ENCODE data around the gene COX14.

COX14 gene

DNA sequence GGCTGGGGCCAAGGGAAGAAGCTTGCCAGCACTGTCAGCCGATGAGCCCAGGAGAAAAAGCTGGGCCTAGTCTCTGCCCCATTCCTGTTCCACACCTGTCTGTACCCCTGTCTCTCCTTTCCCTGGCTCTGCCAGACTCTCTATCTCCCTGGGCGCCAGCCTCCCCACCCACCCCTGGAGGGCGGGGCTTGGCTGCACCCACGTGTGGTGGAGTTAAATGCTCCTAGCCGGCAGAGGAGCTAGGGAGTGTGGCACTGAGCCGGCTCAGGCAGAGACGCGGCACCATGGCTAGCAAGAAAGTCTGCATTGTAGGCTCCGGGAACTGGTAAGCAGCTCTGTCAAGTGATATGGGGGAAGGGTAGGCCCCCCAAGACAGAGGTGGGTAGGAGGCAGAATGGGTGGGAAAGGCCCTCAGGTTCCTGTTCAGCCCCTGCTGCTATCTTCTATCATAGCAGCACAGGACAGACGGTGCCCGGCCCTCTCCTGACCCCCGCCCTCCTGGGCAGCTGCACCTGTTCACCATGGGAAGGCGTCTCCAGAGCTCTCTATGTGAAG is 8.2 kb upstream of the COX14 start, which contains the start of gene GPD1 (continued):
- no peak for TF ChIP-seq ZNF133 (tag by site-specific recombination; IDR thresholded peaks at IDR 0.05)
- TF ChIP-seq, protein P1, sequence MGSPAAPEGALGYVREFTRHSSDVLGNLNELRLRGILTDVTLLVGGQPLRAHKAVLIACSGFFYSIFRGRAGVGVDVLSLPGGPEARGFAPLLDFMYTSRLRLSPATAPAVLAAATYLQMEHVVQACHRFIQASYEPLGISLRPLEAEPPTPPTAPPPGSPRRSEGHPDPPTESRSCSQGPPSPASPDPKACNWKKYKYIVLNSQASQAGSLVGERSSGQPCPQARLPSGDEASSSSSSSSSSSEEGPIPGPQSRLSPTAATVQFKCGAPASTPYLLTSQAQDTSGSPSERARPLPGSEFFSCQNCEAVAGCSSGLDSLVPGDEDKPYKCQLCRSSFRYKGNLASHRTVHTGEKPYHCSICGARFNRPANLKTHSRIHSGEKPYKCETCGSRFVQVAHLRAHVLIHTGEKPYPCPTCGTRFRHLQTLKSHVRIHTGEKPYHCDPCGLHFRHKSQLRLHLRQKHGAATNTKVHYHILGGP (tag by site-specific recombination; IDR thresholded peaks at IDR 0.05), result no peak
- TF ChIP-seq GLIS2 (tag by site-specific recombination; IDR thresholded peaks at IDR 0.05), result peak; percentile 40; the same call in 1 of the 2 replicates
- TF ChIP-seq, protein P2, sequence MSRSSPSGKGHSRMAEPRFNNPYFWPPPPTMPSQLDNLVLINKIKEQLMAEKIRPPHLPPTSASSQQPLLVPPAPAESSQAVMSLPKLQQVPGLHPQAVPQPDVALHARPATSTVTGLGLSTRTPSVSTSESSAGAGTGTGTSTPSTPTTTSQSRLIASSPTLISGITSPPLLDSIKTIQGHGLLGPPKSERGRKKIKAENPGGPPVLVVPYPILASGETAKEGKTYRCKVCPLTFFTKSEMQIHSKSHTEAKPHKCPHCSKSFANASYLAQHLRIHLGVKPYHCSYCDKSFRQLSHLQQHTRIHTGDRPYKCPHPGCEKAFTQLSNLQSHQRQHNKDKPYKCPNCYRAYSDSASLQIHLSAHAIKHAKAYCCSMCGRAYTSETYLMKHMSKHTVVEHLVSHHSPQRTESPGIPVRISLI (tag by site-specific recombination; IDR thresholded peaks at IDR 0.05), result no peak
- TF ChIP-seq ZFP69B (tag by site-specific recombination; IDR thresholded peaks at IDR 0.05), result no peak
- no peak for TF ChIP-seq ZNF132 (tag by site-specific recombination; IDR thresholded peaks at IDR 0.05; ENCODE audit: borderline replicate concordance)
- TF ChIP-seq KLF1 (tag by site-specific recombination; IDR thresholded peaks at IDR 0.05), result peak; percentile 33; the same call in 1 of the 2 replicates
- no peak for TF ChIP-seq ZNF19 (tag by site-specific recombination; IDR thresholded peaks at IDR 0.05; ENCODE audit: low read depth)
- TF ChIP-seq ZNF596 (tag by site-specific recombination; IDR thresholded peaks at IDR 0.05), result no peak
- TF ChIP-seq ZBTB48 (tag by site-specific recombination; IDR thresholded peaks at IDR 0.05), result peak; percentile 95
- TF ChIP-seq ZNF600 (tag by site-specific recombination; IDR thresholded peaks at IDR 0.05), result peak; percentile 78
- TF ChIP-seq, protein P3, sequence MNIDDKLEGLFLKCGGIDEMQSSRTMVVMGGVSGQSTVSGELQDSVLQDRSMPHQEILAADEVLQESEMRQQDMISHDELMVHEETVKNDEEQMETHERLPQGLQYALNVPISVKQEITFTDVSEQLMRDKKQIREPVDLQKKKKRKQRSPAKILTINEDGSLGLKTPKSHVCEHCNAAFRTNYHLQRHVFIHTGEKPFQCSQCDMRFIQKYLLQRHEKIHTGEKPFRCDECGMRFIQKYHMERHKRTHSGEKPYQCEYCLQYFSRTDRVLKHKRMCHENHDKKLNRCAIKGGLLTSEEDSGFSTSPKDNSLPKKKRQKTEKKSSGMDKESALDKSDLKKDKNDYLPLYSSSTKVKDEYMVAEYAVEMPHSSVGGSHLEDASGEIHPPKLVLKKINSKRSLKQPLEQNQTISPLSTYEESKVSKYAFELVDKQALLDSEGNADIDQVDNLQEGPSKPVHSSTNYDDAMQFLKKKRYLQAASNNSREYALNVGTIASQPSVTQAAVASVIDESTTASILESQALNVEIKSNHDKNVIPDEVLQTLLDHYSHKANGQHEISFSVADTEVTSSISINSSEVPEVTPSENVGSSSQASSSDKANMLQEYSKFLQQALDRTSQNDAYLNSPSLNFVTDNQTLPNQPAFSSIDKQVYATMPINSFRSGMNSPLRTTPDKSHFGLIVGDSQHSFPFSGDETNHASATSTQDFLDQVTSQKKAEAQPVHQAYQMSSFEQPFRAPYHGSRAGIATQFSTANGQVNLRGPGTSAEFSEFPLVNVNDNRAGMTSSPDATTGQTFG (tag by site-specific recombination; IDR thresholded peaks at IDR 0.05; ENCODE audit: borderline replicate concordance), result no peak
- TF ChIP-seq REPIN1 (tag by site-specific recombination; IDR thresholded peaks at IDR 0.05; ENCODE audit: low read depth), result no peak

DNA sequence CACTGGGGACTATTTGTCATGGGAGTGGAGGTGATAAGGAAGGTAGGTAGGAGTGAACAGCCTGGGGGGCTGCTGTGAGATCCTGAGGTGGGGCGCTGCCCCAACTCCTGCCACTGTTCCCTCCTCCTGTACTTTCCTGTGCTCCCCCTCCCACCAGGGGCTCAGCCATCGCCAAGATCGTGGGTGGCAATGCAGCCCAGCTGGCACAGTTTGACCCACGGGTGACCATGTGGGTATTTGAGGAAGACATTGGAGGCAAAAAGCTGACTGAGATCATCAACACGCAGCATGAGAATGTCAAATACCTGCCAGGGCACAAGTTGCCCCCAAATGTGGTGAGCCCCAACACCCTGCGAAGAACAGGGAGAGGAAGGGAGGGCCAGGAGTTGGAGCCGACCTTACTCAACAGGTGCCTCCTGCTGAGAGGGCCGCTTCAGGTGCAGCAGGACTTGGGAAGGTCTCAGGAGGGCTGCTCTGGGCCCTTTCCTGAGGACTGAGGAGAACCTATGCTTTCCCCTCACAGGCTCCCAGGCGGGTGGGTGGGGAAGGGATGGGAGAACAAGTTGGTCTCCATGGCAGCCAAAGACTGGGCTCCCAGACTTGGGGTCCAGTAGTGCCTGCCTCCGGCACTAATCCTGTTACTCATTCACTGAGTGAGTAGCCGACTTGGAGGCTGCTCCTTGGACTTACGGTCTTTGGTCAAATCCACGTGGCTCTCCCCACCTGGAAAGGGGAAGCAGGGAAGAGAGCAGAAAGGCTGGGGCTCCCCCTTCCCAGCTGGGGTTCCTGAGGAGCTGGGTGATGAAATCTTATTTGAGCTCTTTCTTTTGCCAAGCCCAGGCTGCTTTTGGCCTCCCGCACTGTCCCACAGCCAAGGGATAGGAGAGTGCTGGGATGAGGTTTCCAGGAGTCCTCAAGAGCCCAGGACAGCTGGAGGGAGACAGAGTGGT is 7.3 kb upstream of the COX14 start:
- H3K9me3 ChIP-seq (ENCODE audit: control insufficient read depth, insufficient read depth, low read depth, low read length), result no peaks in the 10 kb centered on the region
- peaks cover 0 to 21% of the 10 kb centered on the region in 2 experiments; a peak in 1 of 3 replicates for H3K36me3 ChIP-seq (ENCODE audit: control insufficient read depth in 2 of 2, insufficient read depth in 1 of 2, low read length in 2 of 2)
- TF ChIP-seq SCRT2 (tag by site-specific recombination; IDR thresholded peaks at IDR 0.05), result peak; percentile 90
- TF ChIP-seq, protein P4, sequence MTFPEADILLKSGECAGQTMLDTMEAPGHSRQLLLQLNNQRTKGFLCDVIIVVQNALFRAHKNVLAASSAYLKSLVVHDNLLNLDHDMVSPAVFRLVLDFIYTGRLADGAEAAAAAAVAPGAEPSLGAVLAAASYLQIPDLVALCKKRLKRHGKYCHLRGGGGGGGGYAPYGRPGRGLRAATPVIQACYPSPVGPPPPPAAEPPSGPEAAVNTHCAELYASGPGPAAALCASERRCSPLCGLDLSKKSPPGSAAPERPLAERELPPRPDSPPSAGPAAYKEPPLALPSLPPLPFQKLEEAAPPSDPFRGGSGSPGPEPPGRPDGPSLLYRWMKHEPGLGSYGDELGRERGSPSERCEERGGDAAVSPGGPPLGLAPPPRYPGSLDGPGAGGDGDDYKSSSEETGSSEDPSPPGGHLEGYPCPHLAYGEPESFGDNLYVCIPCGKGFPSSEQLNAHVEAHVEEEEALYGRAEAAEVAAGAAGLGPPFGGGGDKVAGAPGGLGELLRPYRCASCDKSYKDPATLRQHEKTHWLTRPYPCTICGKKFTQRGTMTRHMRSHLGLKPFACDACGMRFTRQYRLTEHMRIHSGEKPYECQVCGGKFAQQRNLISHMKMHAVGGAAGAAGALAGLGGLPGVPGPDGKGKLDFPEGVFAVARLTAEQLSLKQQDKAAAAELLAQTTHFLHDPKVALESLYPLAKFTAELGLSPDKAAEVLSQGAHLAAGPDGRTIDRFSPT (tag by site-specific recombination; IDR thresholded peaks at IDR 0.05), result 0 out of 2 replicates have a peak, but pooled peaks have one; percentile 18
- TF ChIP-seq ZNF223 (tag by site-specific recombination; IDR thresholded peaks at IDR 0.05), result no peak
- peak; percentile 13; the same call in 1 of the 2 replicates for TF ChIP-seq EGR2 (tag by site-specific recombination; IDR thresholded peaks at IDR 0.05; ENCODE audit: low read depth)
- TF ChIP-seq ZFHX2 (tag by site-specific recombination; conservative IDR thresholded peaks at IDR 0.05), result peak; percentile 49
- peaks cover 7% of the 10 kb centered on the region for H3K4me1 ChIP-seq (ENCODE audit: control insufficient read depth, insufficient read depth, low read length)
- POLR2A ChIA-PET, result interaction anchor here (0.6 to 3.6 kb wide), 4 partner anchors 7 to 1134 kb away, joined by 5 to 32 read pairs (median 8); partner anchors contain the start of genes COX14 and SMARCD1
- no peak overlapping the region for H3K27ac ChIP-seq (ENCODE audit: extremely low read depth, low read depth, low read length)
- CTCF ChIA-PET, result interaction anchor here (0.6 to 2.8 kb wide), 7 partner anchors 16 to 400 kb away, joined by 3 to 18 read pairs (median 7); partner anchors contain the start of gene DIP2B
- no peak overlapping the region for H3K4me3 ChIP-seq (ENCODE audit: low read depth, low read length)

Data from HEK293 (cell line).